ENCODE results near the gene NLE1.

NLE1 gene

DNA sequence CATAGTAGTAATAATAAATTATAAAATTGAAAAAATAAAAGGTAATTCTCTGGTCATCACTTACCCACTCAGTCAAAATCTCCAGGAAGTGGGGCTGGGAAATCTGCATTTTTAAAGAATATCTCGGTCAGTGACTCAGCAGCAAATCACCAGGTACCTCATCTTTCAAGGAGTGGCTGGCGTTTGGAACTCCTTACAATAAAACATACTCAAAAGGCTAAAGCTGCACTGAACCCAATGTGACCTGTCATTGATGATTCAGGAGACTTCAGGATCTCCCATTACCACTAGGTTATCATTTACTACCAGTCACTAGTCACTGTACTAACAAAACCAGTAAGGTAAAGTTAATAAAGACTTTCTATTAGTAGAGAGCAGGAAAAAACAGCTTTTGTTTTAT lies 57.1 kb downstream of the NLE1 start:
- DNase-seq, result no peak

DNA sequence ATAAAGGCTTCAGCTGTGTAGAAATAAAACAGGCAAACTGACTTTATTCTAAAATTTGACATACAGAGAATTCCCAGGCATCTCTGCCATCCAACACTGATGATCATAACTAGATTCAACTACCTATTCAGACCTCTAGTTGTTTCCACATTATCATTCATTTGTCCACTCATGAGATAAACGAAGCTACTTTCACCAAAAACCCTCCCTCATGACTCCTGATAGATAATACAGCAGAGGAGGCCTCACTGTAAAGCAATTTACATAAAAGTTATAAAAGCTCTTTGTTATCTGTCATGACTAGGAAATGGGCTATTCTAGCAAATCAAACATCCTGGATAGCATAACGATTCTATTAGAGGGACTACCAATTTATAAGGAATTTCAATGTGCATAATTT lies 59.0 kb downstream of the NLE1 start:
- DNase-seq, result no peak

DNA sequence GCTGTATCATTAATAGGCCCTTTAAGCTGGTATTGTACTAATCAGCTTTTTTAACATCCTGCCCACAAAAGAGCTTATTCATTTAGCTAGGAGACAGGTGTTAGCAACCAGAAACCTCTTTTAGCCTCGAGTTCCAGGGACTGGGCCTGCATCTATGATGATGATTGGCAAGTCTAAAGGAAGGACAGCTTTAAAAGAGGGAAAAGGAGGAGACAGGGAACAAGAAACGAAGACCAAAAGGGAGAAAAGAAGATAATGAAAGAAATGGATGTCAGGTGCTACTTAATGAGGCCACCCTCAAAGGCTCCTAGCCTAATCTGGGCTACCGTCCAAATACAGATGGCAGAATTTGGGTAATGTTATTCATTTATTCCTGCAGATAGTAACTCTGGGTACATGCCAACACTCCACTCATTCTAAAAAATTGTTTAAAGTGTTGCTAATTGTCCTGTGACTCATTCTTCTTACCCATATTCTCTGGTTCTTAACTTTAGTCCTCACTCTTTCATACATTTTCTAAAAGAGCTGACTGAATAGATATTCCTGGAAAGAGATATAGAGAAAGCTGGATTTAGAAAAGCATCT lies 59.9 kb downstream of the NLE1 start:
- peak; percentile 87 for DNase-seq

DNA sequence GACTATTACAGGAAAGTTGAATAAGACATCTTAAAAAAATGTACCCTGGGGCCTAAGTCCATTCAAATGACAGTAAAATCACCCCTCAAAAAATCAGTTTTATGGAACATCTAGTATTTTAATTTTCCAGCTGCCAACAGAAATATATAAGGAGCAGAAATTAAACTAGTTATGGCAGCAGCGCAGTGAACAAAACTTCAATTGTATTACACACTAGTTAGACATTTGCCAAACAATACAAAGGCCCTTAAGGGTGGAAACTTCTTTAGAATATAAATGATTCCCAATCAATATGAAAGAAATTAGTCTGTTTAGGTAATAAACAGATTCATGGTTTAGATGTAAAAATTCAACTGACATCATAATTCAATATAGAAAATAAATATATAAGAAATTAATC lies 60.5 kb downstream of the NLE1 start:
- DNase-seq, result no peak

DNA sequence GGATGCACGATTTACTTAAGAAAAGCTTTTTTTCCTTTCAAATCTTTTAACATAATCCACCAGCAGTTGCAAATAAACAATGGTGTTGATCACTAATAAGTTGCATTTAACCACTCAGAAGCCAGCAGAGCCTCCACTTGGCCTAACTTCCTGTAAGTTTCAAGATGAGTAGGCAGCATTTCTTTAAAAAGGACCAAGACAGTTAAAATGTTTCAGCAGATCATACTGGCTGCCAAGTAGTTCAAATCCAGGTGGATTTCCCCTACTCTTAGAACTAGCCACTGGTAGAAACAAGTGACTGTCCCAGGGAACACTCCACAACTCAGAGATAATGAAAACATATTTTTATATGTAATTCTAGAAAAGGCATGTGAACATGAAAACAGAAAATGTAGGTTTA lies 61.6 kb downstream of the NLE1 start:
- no peak for DNase-seq

DNA sequence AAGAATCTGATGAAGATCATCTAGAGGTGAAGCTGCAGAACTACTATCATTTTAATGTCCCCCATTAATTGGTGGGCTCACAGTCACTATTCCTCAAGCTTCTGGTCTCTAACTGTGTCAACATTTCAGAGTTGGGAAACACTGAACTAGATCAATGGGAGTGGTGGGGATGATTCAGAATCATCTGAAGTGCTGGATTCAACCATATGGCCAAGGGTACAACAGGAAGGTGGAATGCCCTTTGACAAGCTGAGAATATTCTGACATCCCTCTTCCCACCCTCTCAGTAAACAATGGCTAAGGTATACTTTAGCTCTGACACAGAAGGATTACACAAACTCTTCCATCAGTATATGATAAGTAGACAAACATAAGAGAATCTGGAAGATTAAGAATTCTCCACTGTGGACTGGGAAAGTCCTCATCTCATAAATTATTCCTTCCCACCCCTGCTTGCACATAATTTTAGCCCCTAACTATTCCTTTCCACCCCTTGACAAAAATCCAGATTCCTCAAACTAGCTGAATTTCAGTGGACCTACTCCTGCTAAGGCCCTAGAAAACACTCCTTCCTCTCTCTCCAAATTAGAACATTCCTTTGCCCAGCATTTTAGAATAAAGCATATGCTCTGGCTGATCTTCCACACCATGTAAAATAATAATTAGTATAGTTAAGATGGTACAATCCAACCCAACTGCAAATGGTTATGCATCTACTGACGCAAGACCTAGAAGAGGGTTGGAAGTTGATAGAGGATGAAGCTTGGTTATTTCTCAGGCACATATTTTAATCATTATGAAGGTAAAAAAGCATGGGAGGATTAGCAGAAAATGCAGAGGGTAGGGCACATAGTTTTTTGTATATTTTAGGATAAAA lies 62.3 kb downstream of the NLE1 start:
- DNase-seq, result no peak

Measured in NCI-H1694 treated with DMSO at 0.1 percent for 48 hours (cell line).